ENCODE results near the gene SGSM2.

- no peak for TF ChIP-seq EZH2phosphoT487 (IDR thresholded peaks at IDR 0.05; ENCODE audit: borderline replicate concordance, low read length)
- TF ChIP-seq, protein P1, sequence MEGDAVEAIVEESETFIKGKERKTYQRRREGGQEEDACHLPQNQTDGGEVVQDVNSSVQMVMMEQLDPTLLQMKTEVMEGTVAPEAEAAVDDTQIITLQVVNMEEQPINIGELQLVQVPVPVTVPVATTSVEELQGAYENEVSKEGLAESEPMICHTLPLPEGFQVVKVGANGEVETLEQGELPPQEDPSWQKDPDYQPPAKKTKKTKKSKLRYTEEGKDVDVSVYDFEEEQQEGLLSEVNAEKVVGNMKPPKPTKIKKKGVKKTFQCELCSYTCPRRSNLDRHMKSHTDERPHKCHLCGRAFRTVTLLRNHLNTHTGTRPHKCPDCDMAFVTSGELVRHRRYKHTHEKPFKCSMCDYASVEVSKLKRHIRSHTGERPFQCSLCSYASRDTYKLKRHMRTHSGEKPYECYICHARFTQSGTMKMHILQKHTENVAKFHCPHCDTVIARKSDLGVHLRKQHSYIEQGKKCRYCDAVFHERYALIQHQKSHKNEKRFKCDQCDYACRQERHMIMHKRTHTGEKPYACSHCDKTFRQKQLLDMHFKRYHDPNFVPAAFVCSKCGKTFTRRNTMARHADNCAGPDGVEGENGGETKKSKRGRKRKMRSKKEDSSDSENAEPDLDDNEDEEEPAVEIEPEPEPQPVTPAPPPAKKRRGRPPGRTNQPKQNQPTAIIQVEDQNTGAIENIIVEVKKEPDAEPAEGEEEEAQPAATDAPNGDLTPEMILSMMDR (conservative IDR thresholded peaks at IDR 0.05; ENCODE audit: low read depth, low read length), result no peak
- no peak for TF ChIP-seq EZH2 (IDR thresholded peaks at IDR 0.05; ENCODE audit: low read length, unreplicated experiment)
Observed at GRCh38 chr17:2372681-2373080, 35.4 kb downstream of the SGSM2 start.
